GM12801 (cell line): ENCODE results near the gene TGFBR2.

Source experiments
- CTCF ChIP-seq: IDR thresholded peaks from one replicate; pipeline ENCODE4 v1.5.1; 2011; ENCODE audit warnings: control low read depth; ENCODE audit not compliant: insufficient read length; ENCODE audit errors: extremely low read depth

The TGFBR2 gene

GRCh38 chr3:30676424-30677346 is 70.3 kb downstream of the TGFBR2 start:
- TF ChIP-seq CTCF = no peak

- no peak for TF ChIP-seq CTCF
Observed at GRCh38 chr3:30677347-30677685, 70.9 kb downstream of the TGFBR2 start.

GRCh38 chr3:30679045-30679444 is 72.6 kb downstream of the TGFBR2 start:
- no peak for TF ChIP-seq CTCF

GRCh38 chr3:30680789-30681648 is 74.6 kb downstream of the TGFBR2 start:
- no peak for TF ChIP-seq CTCF

- TF ChIP-seq CTCF = no peak
Observed at GRCh38 chr3:30681649-30682211, 75.3 kb downstream of the TGFBR2 start.

- TF ChIP-seq CTCF = no peak
Observed at GRCh38 chr3:30682434-30683155, 76.2 kb downstream of the TGFBR2 start.
